G401.6 (cell line): ENCODE results near the gene GDA.

Experiments
- FAIRE-seq: peaks from 2 replicates; lab custom pipeline; 2012; peaks lifted over from hg19 to GRCh38; lab: Jason Lieb, UNC

The GDA gene

DNA sequence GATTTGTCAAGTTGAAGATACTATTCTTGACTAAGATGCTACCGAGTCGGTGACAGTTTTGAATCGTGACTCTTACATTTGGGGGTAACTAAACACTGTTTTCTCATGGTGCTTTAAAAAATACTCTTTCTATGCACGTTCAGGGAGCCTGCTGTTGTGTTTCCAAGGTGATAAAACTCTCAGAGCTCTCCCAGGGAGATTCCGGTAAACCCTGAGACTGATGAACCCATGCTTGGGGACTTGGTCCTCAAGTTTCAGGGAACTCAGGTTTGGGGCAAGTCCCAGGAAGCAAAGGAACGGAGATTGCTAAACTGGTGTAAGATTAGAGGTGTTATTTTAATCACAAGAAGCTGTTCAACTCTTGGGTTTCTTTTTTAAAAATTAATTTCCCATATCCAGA, 1.4 kb downstream of the GDA start:
- FAIRE-seq = no peak

DNA sequence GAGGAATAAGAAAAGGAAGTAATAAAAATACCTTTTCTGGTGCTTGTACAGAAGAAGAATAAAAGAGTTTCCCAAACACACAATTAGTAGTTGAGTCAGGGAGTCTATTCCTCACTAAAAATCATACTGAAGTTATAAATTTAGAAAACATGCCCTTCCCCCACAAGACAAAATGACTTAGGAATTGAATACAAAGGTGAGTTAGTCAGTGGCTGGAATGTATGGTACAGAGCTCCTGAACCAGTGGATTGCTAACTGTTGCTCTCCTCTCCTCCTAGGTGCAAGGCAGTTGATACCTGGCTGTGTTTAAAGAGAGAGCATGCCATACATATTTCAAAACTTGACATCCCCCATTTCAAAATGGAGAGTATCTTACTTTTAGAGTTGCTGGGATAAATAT, 1.9 kb downstream of the GDA start:
- FAIRE-seq = no peak

DNA sequence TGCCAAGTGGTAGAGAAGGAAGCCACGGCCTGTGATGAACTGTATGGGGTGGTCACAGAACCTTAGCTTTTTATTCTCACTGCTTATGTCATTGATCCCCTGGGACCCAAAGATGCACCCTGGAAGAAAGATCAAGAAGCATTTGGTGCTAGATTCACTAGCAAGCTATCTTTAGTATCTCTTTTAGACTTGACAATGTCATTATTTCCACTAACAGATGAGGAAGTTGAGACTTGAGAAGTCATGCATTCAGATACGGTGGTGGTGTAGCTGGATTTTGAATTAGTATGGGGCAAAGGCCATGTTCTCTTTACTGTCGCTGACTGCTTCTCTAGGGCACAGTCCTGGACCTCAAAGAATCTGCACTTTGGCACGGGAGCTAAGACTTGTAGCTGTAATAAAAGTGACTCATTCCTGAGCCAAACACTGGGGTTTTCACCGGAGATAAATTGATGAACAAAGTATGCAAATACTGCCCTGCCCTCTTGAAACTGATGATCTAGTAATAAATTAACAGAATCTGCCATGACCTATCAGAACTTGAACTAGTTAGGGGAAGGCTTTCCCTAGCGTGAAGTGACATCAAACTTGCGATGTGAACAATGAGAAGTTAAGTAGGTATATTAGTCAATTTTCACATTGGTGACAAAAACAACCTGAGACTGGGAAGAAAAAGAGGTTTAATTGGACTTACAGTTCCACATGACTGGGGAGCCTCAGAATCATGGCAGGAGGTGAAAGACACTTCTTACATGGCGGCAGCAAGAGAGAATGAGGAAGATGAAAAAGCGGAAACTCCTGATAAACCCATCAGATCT, 5.4 kb downstream of the GDA start:
- FAIRE-seq = no peak

DNA sequence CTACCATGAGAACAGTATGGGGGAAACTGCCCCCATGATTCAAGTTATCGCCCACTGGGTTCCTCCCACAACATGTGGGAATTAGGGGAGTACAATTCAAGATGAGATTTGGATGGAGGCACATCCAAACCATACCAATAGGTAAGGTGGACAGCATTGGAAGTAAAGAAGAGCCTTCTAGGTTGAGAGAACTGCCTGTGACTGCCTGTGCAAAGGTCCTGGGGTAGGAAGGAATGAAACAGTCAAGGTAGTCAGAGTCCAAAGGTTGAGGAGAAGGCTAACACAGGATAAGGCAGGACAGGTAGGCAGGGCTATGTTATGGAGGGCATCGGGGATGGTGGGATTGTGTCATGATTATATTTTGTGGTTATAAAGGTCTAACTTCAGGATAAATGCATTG, 6.1 kb downstream of the GDA start:
- FAIRE-seq = no peak

DNA sequence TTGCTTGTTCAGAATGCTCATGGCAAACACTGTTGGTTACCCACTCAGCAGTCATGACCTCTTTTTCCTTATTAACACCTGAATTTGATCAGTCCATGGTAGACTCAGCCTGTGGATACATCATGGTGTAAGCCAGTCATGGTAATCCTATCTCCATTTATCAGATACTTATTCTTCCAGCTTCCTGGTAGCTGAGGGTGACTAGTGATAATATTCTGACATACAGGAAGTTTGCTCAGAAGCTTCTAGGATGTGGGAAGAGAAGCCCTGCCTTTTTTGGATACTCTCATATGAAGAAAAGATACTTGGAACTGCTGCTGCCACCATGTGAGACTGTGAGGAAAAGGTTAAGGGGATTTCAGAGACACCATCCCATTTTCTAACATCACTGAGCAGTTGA, 7.3 kb downstream of the GDA start:
- no peak for FAIRE-seq

- FAIRE-seq = no peak
Measured at GRCh38 chr9:72158680-72159079, 9.4 kb downstream of the GDA start.

GRCh38 chr9:72160446-72161123, 11.3 kb downstream of the GDA start:
- no peak for FAIRE-seq

DNA sequence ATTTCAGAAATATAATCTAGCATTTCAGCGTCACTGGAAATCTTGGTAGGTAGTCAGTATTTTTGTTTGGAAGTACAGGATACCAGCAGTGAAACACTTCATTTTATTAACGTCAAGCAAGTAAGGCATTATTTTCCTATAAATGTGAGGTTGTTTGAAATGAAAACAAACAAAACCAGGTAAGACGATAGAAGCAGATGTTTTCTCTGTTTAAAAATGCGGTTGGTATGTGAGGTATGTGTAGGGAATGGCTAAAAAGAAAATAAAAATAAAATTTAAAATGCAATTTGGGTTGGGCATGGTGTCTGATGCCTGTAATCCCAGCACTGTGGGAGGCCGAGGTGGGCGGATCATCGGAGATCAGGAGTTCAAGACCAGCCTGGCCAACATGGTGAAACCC, 16.1 kb downstream of the GDA start:
- no peak for FAIRE-seq

DNA sequence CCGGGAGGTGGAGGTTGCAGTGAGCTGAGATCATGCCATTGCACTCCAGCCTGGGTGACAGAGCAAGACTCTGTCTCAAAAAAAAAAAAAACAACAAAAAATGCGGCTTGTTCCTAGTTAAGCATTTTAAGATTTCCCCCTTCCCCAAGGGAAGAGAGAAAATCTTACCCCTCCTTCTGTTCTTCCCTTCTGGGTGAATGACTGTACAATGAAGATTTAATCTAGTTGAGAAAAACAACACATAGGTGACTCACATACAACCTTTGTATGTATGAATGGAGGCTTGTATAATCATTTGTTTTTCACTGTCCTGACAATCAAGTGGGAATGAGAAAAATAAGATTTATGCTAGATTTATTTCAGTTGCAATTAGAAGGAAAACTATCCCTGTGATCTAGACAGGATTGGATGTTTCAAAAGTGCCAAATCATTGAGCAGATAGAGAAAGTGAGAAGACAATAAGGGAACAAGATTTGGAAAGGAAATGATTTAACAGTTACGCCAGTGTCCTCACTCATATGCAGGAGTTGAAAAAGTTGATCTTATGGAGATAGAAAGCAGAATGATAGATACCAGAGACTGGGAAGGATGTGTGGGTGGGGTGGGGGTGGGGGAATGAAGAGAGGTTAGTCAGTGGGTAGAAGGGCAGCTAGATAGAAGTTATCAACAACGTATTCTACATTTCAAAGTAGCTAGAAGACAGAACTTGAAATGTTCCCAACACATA, 16.7 kb downstream of the GDA start:
- no peak for FAIRE-seq

DNA sequence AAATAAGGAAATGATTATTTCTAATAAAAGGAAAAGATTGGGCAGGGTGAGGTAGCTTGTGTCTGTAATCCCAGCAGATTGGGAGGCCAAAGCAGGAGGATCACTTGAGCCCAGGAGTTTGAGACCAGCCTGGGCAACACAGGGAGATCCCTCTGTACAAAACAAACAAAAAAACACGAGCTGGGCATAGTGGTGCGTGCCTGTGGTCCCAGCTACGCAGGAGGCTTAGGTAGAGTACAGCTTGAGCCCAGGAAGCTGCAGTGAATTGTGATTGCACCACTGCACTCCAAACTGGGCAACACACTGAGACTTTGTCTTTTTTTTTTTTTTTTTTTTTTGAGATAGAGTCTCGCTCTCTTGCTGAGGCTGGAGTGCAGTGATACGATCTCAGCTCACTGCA, 18.8 kb downstream of the GDA start:
- no peak for FAIRE-seq

DNA sequence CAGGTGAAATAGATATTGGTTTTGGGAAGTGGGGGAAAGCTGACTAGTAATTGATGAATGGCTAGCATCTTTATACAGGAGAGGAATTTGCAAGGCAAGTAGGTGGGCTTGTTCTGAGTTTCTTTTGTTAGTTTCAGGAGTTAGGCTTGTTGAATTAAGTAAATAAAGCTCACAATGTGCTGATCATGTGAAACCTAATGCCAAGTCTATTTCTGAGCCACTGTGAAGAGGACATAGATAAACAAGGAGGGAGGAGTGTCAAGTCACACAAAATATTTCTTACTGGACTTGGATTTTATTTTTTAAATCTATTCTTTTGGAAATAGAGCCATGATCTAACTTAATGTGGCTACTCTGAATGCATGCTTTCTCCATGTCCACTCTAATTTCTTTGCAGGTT, 19.9 kb downstream of the GDA start:
- no peak for FAIRE-seq

- no peak for FAIRE-seq
Measured at GRCh38 chr9:72173080-72173479, 23.8 kb downstream of the GDA start.

DNA sequence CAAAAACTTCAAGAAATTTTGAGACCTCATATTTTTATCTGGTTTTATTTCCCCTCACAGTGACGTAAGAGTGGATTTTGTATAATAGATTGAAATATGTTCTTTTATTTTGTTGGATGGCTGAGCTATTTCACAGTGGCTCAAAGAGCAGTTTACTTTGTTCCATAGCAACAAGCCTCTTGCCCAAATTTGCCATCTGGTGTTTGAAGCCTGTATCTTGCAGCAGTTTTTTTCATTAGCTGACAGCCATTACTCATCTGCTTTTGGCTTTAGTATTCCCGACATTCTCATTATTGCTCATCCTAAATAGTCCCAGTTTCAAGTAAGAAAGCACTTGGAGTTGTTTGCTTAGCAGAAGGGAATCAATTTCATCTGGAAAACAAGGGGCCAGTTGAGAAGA, 36.3 kb downstream of the GDA start:
- no peak for FAIRE-seq

GRCh38 chr9:72187121-72187695, 38.0 kb downstream of the GDA start:
- FAIRE-seq = no peak

DNA sequence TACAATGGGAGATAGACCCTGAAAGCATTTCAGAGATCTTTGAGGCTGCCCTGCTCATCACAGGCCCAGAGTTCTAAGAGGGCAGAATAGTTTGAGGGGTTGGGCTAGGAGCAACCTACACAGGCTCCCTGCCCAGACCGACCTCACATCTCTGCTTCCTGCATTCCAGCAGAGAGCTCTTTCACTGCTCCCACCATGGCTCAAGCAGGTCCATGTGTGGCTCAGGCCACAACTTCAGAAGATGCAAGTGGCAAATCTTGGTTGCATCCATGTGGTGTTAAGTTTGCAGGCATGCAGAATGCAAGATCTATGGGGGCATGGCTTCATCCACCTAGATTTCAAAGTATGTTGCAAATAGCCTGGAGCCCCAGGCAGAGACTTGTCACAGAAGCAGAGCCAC, 39.0 kb downstream of the GDA start:
- FAIRE-seq = no peak

- no peak for FAIRE-seq
Measured at GRCh38 chr9:72193478-72193881, 44.2 kb downstream of the GDA start.

DNA sequence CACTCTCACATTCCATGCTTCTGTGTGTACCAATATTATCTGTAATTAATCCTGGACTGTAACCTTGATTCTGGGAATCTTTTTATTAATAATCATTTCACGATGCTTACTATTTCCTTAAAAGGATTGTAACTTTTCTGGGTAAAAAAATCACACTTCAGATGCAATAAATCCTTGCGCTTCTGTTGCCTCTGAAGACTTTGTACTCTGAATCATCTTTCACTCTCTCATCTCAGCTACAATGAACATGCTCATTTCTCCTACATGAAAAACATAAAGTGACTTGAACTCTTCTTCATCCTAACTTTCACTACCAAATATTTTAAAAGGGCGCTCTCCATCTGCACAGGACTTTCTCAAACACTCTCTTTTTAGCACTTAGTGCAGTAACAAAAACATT, 50.0 kb downstream of the GDA start:
- FAIRE-seq = no peak

DNA sequence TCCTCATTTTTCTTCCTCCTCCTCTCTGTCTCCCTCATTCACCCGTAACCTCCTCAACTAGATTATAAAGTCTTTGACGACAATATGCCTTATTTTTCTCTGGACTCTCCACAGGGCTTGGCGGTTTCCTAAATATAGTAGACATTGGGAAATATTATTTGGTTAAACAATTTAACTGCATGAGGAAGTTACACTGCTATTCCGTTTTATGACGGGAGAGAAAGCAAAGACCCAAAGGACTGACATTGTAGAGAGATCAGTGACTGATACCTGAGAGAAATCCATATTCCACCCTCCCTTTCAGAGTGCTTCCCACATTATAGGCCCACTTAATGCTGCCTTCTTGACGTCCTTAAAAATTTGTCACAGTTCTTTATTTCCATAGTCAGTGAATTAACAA, 51.2 kb downstream of the GDA start:
- no peak for FAIRE-seq

GRCh38 chr9:72202009-72202408, 52.8 kb downstream of the GDA start:
- no peak for FAIRE-seq

- peak; percentile 71 for FAIRE-seq
Measured at GRCh38 chr9:72203205-72203803, 54.1 kb downstream of the GDA start.

- FAIRE-seq = no peak
Measured at GRCh38 chr9:72204062-72204461, 54.8 kb downstream of the GDA start.

GRCh38 chr9:72205513-72205912, 56.3 kb downstream of the GDA start:
- no peak for FAIRE-seq

DNA sequence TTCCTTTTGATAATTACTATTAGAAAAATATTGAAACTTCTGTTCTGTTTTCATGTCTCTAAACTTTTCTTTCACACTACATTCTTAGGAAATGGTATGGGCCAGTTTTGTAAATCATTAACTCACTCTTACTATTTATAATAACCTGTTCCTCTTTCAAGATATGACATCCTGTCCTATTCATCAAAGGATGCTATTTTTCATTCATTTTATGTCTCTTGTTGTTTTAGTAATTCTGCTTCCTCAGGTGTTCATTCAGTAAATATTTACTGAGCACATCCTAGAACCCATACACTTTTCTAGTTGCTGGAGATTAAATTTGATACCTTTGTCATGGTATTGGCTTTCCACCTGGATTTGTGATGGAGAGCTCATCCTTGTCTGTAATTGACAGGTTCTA, 58.0 kb downstream of the GDA start:
- FAIRE-seq = no peak
